HCT116 (cell line): ENCODE results near the gene ADD3.

Experiments
- POLR2A ChIP-seq: IDR thresholded peaks from 2 replicates; pipeline ENCODE4 v1.7.0; 2011; ENCODE audit warnings: borderline replicate concordance; ENCODE audit not compliant: insufficient read depth, insufficient read length; ENCODE audit errors: extremely low read depth
- POLR2AphosphoS5 ChIP-seq: IDR thresholded peaks from 2 replicates; pipeline ENCODE4 v1.6.1; 2011; ENCODE audit warnings: mild to moderate bottlenecking, low read depth, low read length, moderate library complexity
- SRF ChIP-seq: IDR thresholded peaks from 2 replicates; pipeline ENCODE4 v1.6.1; 2012; ENCODE audit warnings: low read depth
- TF ChIP-seq, protein P1 (sequence below), 3 experiments: fragments of 200-600 bp in 1 of 3; sonication (generic) in 1 of 3; IDR thresholded peaks in 2 of 3; conservative IDR thresholded peaks in 1 of 3; 2 replicates each; pipeline ENCODE4 v1.5.1; 2012 to 2017; ENCODE audit warnings: low read depth in 2 of 3, low read length in 2 of 3, antibody characterized with exemption in 1 of 3, borderline replicate concordance in 1 of 3, control low read depth in 1 of 3, mild to moderate bottlenecking in 1 of 3, mixed read lengths in 1 of 3, mixed run types in 1 of 3, moderate library complexity in 1 of 3; ENCODE audit not compliant: insufficient read depth in 1 of 3
- TF ChIP-seq, protein P2 (sequence below): IDR thresholded peaks from 2 replicates; pipeline ENCODE4 v1.6.1; 2012; ENCODE audit warnings: low read depth

DNA sequence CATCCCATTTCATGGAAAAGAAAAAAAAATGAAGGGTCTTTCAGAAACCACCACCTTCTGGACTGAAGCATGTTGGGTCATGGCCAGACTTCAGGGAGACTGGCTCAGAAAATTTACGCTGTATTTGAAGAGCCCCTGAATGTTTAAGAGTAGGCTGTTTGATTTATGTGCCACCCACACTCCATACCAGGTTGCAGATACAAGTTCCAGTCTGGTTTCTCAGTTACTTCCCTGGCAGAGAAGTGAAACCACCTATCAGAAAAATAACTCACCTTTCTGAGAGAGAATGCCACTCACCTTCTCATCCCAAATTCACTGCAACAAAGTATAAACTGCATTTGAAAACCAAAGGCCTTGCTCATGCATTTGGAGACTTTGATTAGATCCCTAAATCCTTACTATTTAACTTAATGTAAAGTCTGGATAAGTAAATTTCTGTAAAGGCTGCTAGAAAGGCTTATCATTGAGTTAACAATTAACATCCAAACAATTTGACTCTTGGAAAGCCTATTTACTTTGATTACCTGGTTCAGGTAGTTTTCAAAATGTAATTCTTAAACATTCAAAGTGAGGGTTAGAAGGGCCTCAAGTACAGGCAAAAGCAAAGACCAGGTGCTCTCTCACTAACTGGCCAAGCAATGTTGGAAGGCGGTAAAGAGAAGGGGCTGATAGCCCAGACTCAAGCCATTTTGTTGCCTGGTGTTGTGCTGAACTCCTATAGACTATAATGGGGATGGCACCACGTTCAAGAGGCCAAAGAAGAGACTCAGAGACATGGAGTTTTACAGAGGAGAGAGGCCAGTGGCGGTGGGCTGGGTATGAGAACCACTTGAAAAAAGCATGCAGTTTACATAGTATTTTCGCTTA lies 12.8 kb upstream of the ADD3 start:
- TF ChIP-seq SRF (no peak), POLR2AphosphoS5 (no peak), POLR2A (no peak)
- TF ChIP-seq, protein P1, sequence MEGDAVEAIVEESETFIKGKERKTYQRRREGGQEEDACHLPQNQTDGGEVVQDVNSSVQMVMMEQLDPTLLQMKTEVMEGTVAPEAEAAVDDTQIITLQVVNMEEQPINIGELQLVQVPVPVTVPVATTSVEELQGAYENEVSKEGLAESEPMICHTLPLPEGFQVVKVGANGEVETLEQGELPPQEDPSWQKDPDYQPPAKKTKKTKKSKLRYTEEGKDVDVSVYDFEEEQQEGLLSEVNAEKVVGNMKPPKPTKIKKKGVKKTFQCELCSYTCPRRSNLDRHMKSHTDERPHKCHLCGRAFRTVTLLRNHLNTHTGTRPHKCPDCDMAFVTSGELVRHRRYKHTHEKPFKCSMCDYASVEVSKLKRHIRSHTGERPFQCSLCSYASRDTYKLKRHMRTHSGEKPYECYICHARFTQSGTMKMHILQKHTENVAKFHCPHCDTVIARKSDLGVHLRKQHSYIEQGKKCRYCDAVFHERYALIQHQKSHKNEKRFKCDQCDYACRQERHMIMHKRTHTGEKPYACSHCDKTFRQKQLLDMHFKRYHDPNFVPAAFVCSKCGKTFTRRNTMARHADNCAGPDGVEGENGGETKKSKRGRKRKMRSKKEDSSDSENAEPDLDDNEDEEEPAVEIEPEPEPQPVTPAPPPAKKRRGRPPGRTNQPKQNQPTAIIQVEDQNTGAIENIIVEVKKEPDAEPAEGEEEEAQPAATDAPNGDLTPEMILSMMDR (IDR thresholded peaks at IDR 0.05 in 2 of 3, conservative IDR thresholded peaks at IDR 0.05 in 1 of 3; ENCODE audit: borderline replicate concordance in 1 of 3, insufficient read depth in 1 of 3, low read depth in 2 of 3, low read length in 2 of 3) = no peak
- TF ChIP-seq, protein P2, sequence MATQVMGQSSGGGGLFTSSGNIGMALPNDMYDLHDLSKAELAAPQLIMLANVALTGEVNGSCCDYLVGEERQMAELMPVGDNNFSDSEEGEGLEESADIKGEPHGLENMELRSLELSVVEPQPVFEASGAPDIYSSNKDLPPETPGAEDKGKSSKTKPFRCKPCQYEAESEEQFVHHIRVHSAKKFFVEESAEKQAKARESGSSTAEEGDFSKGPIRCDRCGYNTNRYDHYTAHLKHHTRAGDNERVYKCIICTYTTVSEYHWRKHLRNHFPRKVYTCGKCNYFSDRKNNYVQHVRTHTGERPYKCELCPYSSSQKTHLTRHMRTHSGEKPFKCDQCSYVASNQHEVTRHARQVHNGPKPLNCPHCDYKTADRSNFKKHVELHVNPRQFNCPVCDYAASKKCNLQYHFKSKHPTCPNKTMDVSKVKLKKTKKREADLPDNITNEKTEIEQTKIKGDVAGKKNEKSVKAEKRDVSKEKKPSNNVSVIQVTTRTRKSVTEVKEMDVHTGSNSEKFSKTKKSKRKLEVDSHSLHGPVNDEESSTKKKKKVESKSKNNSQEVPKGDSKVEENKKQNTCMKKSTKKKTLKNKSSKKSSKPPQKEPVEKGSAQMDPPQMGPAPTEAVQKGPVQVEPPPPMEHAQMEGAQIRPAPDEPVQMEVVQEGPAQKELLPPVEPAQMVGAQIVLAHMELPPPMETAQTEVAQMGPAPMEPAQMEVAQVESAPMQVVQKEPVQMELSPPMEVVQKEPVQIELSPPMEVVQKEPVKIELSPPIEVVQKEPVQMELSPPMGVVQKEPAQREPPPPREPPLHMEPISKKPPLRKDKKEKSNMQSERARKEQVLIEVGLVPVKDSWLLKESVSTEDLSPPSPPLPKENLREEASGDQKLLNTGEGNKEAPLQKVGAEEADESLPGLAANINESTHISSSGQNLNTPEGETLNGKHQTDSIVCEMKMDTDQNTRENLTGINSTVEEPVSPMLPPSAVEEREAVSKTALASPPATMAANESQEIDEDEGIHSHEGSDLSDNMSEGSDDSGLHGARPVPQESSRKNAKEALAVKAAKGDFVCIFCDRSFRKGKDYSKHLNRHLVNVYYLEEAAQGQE = no peak
